Lung (tissue), 12 donors: Measurements from ENCODE around the gene CHST10. TPM values are rescaled to one million over a fixed set of nuclear protein-coding genes. Genes with fewer than 3 reads are reported as not detected.

Experiments used
- ATAC-seq: fragments of 200-7000 bp; cut with Tn5 transposase; one replicate; pipeline ENCODE4 v1.9.1; 2020; ENCODE audit warnings: moderate number of reproducible peaks; ENCODE audit not compliant: insufficient read depth, low FRiP score
- DNase-seq, 3 donors: peaks; one replicate each; pipeline ENCODE4 v3.0.0-alpha.2; 2013 to 2017
- H3K27ac ChIP-seq, 2 donors: one replicate each; pipeline ENCODE4 v1.5.1; 2013; ENCODE audit warnings: mild to moderate bottlenecking in 2 of 2, moderate library complexity in 2 of 2, control low read depth in 1 of 2, inconsistent platforms in 1 of 2, low read depth in 1 of 2, low read length in 1 of 2
- H3K27me3 ChIP-seq, 3 donors: one replicate each; pipeline ENCODE4 v1.5.1; 2013; ENCODE audit warnings: low read length in 2 of 3; ENCODE audit not compliant: control insufficient read depth in 3 of 3, insufficient read depth in 3 of 3
- H3K36me3 ChIP-seq, 4 donors: one replicate each; pipeline ENCODE4 v1.5.1; 2013; ENCODE audit warnings: low read length in 4 of 4, mild to moderate bottlenecking in 1 of 4, moderate library complexity in 1 of 4; ENCODE audit not compliant: control insufficient read depth in 4 of 4, insufficient read depth in 4 of 4
- H3K4me1 ChIP-seq, 5 donors: one replicate each; pipeline ENCODE4 v1.5.1; 2013; ENCODE audit warnings: low read length in 5 of 5, mild to moderate bottlenecking in 2 of 5, moderate library complexity in 1 of 5; ENCODE audit not compliant: control insufficient read depth in 5 of 5, insufficient read depth in 5 of 5
- H3K4me3 ChIP-seq: one replicate; pipeline ENCODE4 v1.5.1; 2013; ENCODE audit warnings: mild to moderate bottlenecking, control low read depth, moderate library complexity
- H3K9ac ChIP-seq, 2 donors: one replicate each; pipeline ENCODE4 v1.5.1; 2013; ENCODE audit warnings: low read length in 2 of 2, control low read depth in 1 of 2; ENCODE audit not compliant: insufficient read depth in 1 of 2
- H3K9me3 ChIP-seq, 4 donors: one replicate each; pipeline ENCODE4 v1.5.1; 2013; ENCODE audit warnings: low read length in 3 of 4, mild to moderate bottlenecking in 1 of 4, moderate library complexity in 1 of 4; ENCODE audit not compliant: control insufficient read depth in 4 of 4, insufficient read depth in 3 of 4
- CTCF ChIP-seq: IDR thresholded peaks from 2 replicates; pipeline ENCODE4 v1.5.1; 2012; ENCODE audit warnings: mild to moderate bottlenecking; ENCODE audit errors: control extremely low read depth, extremely low read depth
- WGBS, 2 donors: extraction: QIAGEN DNeasy Blood & Tissue Kit; methylation state at CpG; one replicate each; pipeline ENCODE4 v1.1.7; 2013; 5-methylcytosine and 5-hydroxymethylcytosine counted together
- polyA plus RNA-seq, 2 donors: library from polyadenylated mRNA; stranded (reverse); fragments of 200-250 nt; gene quantifications; one replicate each; pipeline ENCODE4 v1.2.1, GENCODE V29; 2013
- total RNA-seq, 2 donors: library from RNA; depleted of rRNA in 1 of 2; stranded (reverse); fragments of >200 nt in 1 of 2; gene quantifications; one replicate each; pipeline ENCODE4 v1.2.1, GENCODE V29; 2014 to 2021
- donor health status: control.
- donor health status: control.
- donor health status: Bipolar disorder and iron deficiency.
- donor health status: healthy.
- donor health status: DM: yes; HTN: yes; CAD: no.

Gene CHST10
- total and polyA plus RNA-seq, 4 donors, result 5.1 to 22.4 (median 8.0) TPM

GRCh38 chr2:100451734-100452133 lies 34.3 kb upstream of the CHST10 start:
- Histone ChIP-seq H3K4me3 (no peak overlapping the region), H3K4me1 (no peaks in the 10 kb centered on the region), H3K27ac (no peak overlapping the region), H3K9me3 (no peaks in the 10 kb centered on the region), H3K36me3 (no peaks in the 10 kb centered on the region), H3K27me3 (no peaks in the 10 kb centered on the region), H3K9ac (no peak overlapping the region)
- no peak for ATAC-seq
- no peak for DNase-seq
- no peak for TF ChIP-seq CTCF

GRCh38 chr2:100451092-100451491 lies 33.6 kb upstream of the CHST10 start:
- no peaks in the 10 kb centered on the region for H3K27me3 ChIP-seq
- H3K27ac ChIP-seq, result no peak overlapping the region
- DNase-seq (no peak), ATAC-seq (no peak)
- H3K9ac ChIP-seq, result no peak overlapping the region
- no peak overlapping the region for H3K4me3 ChIP-seq
- 84 to 89% methylated on average over 5 of the region's 5 CpGs for WGBS, 2 donors
- H3K36me3 ChIP-seq, result no peaks in the 10 kb centered on the region
- no peaks in the 10 kb centered on the region for H3K4me1 ChIP-seq
- no peaks in the 10 kb centered on the region for H3K9me3 ChIP-seq
- no peak for TF ChIP-seq CTCF

GRCh38 chr2:100446696-100447095 lies 29.2 kb upstream of the CHST10 start:
- H3K4me1 ChIP-seq, result no peaks in the 10 kb centered on the region
- WGBS, 2 donors, result 88 to 89% methylated on average over 2 of the region's 2 CpGs
- no peaks in the 10 kb centered on the region for H3K36me3 ChIP-seq
- TF ChIP-seq CTCF, result no peak
- H3K27ac ChIP-seq, result no peak overlapping the region
- no peak for ATAC-seq
- H3K4me3 ChIP-seq, result no peak overlapping the region
- H3K9me3 ChIP-seq, result no peaks in the 10 kb centered on the region
- no peak for DNase-seq
- H3K9ac ChIP-seq, result no peak overlapping the region
- H3K27me3 ChIP-seq, result no peaks in the 10 kb centered on the region

- Histone ChIP-seq H3K9me3 (no peaks in the 10 kb centered on the region), H3K4me3 (no peak overlapping the region), H3K36me3 (no peaks in the 10 kb centered on the region), H3K4me1 (no peaks in the 10 kb centered on the region), H3K9ac (no peak overlapping the region), H3K27me3 (no peaks in the 10 kb centered on the region), H3K27ac (no peak overlapping the region)
- ATAC-seq (no peak), DNase-seq (no peak)
- 80 to 84% methylated on average over 8 of the region's 8 CpGs for WGBS, 2 donors
- no peak for TF ChIP-seq CTCF
These were observed 20.3 kb upstream of the CHST10 start for GRCh38 chr2:100437751-100438150.
